Hepatocyte (in vitro differentiated cells): Measurements from ENCODE around the gene INSRR. TPM values are rescaled to one million over a fixed set of nuclear protein-coding genes. Genes with fewer than 3 reads are reported as not detected.

Source experiments
- DNase-seq: peaks from one replicate; pipeline ENCODE4 v3.0.0-alpha.2; 2016; ENCODE audit warnings: low spot score
- H2AFZ ChIP-seq: fragments of 200-600 bp; sonication (generic); 2 replicates; pipeline ENCODE4 v1.6.0; 2016; ENCODE audit warnings: antibody characterized with exemption, mild to moderate bottlenecking
- H3K27ac ChIP-seq: fragments of 200-600 bp; sonication (generic); 2 replicates; pipeline ENCODE4 v1.5.1; 2016; ENCODE audit warnings: mild to moderate bottlenecking
- H3K27me3 ChIP-seq: fragments of 200-600 bp; sonication (generic); 2 replicates; pipeline ENCODE4 v1.6.1; 2016
- H3K36me3 ChIP-seq: fragments of 200-600 bp; sonication (generic); replicated peaks from 2 replicates; pipeline ENCODE4 v1.5.1; 2016; ENCODE audit warnings: low read depth; ENCODE audit not compliant: insufficient read depth
- H3K4me1 ChIP-seq: fragments of 200-600 bp; sonication (generic); 2 replicates; pipeline ENCODE4 v1.5.1; 2016; ENCODE audit warnings: mild to moderate bottlenecking, moderate library complexity; ENCODE audit not compliant: insufficient read depth
- H3K4me2 ChIP-seq: fragments of 200-600 bp; sonication (generic); 2 replicates; pipeline ENCODE4 v1.6.0; 2016
- H3K4me3 ChIP-seq: fragments of 200-600 bp; sonication (generic); 2 replicates; pipeline ENCODE4 v1.5.1; 2016; ENCODE audit warnings: mild to moderate bottlenecking
- H3K79me2 ChIP-seq: fragments of 200-600 bp; sonication (generic); 2 replicates; pipeline ENCODE4 v1.6.0; 2017; ENCODE audit warnings: mild to moderate bottlenecking
- H3K9me2 ChIP-seq: fragments of 200-600 bp; sonication (generic); replicated peaks from 2 replicates; pipeline ENCODE4 v1.6.0; 2017; ENCODE audit warnings: mild to moderate bottlenecking; ENCODE audit not compliant: insufficient read depth
- H3K9me3 ChIP-seq: fragments of 200-600 bp; sonication (generic); 2 replicates; pipeline ENCODE4 v1.5.1; 2016; ENCODE audit warnings: low read depth, mild to moderate bottlenecking
- H4K20me1 ChIP-seq: fragments of 200-600 bp; sonication (generic); 2 replicates; pipeline ENCODE4 v1.6.0; 2016; ENCODE audit warnings: mild to moderate bottlenecking; ENCODE audit not compliant: insufficient read depth, poor library complexity, severe bottlenecking
- CTCF ChIP-seq: fragments of 200-600 bp; sonication (generic); IDR thresholded peaks from 2 replicates; pipeline ENCODE4 v1.5.1; 2016; ENCODE audit warnings: antibody characterized with exemption, mild to moderate bottlenecking; ENCODE audit not compliant: poor library complexity
- EZH2 ChIP-seq: fragments of 200-600 bp; sonication (generic); IDR thresholded peaks from 2 replicates; pipeline ENCODE4 v1.6.1; 2016; ENCODE audit warnings: antibody characterized with exemption, mild to moderate bottlenecking, borderline replicate concordance
- EZH2phosphoT487 ChIP-seq: fragments of 200-600 bp; sonication (generic); IDR thresholded peaks from one replicate; pipeline ENCODE4 v1.6.1; 2018; ENCODE audit warnings: antibody characterized with exemption, mild to moderate bottlenecking, low read depth, moderate library complexity; ENCODE audit not compliant: unreplicated experiment, severe bottlenecking
- WGBS: methylation state at CpG from one replicate; pipeline ENCODE4 v1.1.6; 2016; ENCODE audit warnings: low lambda C conversion rate; ENCODE audit errors: missing lambda C conversion rate; 5-methylcytosine and 5-hydroxymethylcytosine counted together
- polyA plus RNA-seq: library from polyadenylated mRNA; unstranded; fragments of >200 nt; fragmentation: Nextera tagmentation; extraction: Ambion mirVana; gene quantifications from 2 replicates; pipeline ENCODE4 v1.2.1, GENCODE V29; 2016
- total RNA-seq: library from RNA; depleted of rRNA; stranded (reverse); fragments of >200 nt; gene quantifications from 2 replicates; pipeline ENCODE4 v1.2.3, GENCODE V29; 2014

The INSRR gene
- total and polyA plus RNA-seq, 2 experiments from 2014 or later: not detected

GRCh38 chr1:156853761-156854160 lies 5.2 kb downstream of the INSRR start:
- WGBS: 96% methylated on average over 19 of the region's 19 CpGs
- Histone ChIP-seq H3K4me2 (no peak overlapping the region), H3K4me3 (no peak overlapping the region), H3K79me2 (no peaks in the 10 kb centered on the region), H3K9me3 (no peaks in the 10 kb centered on the region), H3K27ac (no peak overlapping the region), H3K27me3 (peaks cover 47% of the 10 kb centered on the region), H4K20me1 (no peaks in the 10 kb centered on the region), H2AFZ (no peak overlapping the region), H3K36me3 (no peaks in the 10 kb centered on the region), H3K4me1 (peaks cover 3% of the 10 kb centered on the region), H3K9me2 (no peaks in the 10 kb centered on the region)
- no peak for TF ChIP-seq CTCF
- no peak for TF ChIP-seq EZH2phosphoT487
- no peak for TF ChIP-seq EZH2
- DNase-seq: no peak

- Histone ChIP-seq H3K4me2 (no peak overlapping the region), H3K4me1 (no peaks in the 10 kb centered on the region), H2AFZ (no peak overlapping the region), H3K36me3 (no peaks in the 10 kb centered on the region), H3K79me2 (no peaks in the 10 kb centered on the region), H4K20me1 (no peaks in the 10 kb centered on the region), H3K27ac (no peak overlapping the region), H3K9me2 (no peaks in the 10 kb centered on the region), H3K27me3 (peaks cover 47% of the 10 kb centered on the region), H3K9me3 (no peaks in the 10 kb centered on the region), H3K4me3 (no peak overlapping the region)
- no peak for DNase-seq
- TF ChIP-seq EZH2 (no peak), EZH2phosphoT487 (no peak), CTCF (no peak)
- WGBS: 62% methylated on average over 9 of the region's 9 CpGs
Measured at GRCh38 chr1:156852418-156852874, 6.5 kb downstream of the INSRR start.

GRCh38 chr1:156851779-156852417 lies 7.0 kb downstream of the INSRR start:
- DNase-seq: no peak
- Histone ChIP-seq H3K27me3 (peaks cover 48% of the 10 kb centered on the region), H4K20me1 (no peaks in the 10 kb centered on the region), H3K9me3 (no peaks in the 10 kb centered on the region), H2AFZ (no peak overlapping the region), H3K79me2 (no peaks in the 10 kb centered on the region), H3K9me2 (no peaks in the 10 kb centered on the region), H3K27ac (no peak overlapping the region), H3K4me1 (no peaks in the 10 kb centered on the region), H3K4me3 (no peak overlapping the region), H3K36me3 (no peaks in the 10 kb centered on the region), H3K4me2 (no peak overlapping the region)
- TF ChIP-seq EZH2phosphoT487: no peak
- TF ChIP-seq CTCF: no peak
- no peak for TF ChIP-seq EZH2
- 92% methylated on average over 17 of the region's 17 CpGs for WGBS
